GM12873 (cell line): ENCODE results near the gene SIPA1L2.

Experiments used
- TF ChIP-seq, protein P1 (sequence below): IDR thresholded peaks from 2 replicates; pipeline ENCODE4 v1.5.1; 2012; ENCODE audit warnings: low read depth, mild to moderate bottlenecking, moderate library complexity, low read length, control low read depth; ENCODE audit not compliant: insufficient read depth; ENCODE audit errors: missing control alignments

SIPA1L2 gene

DNA sequence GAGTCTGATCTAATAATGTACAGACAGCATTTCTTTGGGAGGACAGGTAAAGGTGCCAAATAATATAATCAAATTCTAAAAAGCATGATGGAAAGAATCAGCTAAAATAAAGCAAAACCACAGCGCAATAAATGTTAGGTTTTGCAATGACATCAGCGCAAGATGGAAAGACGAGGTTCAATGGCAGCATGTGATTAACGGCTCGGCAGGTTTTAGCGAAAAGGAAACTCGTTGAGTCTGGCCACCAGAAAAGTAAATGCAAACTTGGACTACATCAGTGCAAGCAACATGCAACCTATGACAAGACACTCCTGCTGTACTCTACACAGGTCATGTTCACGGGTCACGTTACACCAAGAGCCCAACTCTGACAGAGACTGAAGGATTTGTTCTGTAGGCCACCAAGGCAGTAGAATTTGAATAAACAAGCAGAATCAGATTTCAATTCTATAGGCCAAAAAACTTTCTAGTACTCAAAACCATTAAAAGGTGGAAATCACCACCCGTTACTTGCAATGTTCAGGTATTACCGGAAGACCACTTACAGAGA is 4.5 kb downstream of the SIPA1L2 start:
- TF ChIP-seq, protein P1, sequence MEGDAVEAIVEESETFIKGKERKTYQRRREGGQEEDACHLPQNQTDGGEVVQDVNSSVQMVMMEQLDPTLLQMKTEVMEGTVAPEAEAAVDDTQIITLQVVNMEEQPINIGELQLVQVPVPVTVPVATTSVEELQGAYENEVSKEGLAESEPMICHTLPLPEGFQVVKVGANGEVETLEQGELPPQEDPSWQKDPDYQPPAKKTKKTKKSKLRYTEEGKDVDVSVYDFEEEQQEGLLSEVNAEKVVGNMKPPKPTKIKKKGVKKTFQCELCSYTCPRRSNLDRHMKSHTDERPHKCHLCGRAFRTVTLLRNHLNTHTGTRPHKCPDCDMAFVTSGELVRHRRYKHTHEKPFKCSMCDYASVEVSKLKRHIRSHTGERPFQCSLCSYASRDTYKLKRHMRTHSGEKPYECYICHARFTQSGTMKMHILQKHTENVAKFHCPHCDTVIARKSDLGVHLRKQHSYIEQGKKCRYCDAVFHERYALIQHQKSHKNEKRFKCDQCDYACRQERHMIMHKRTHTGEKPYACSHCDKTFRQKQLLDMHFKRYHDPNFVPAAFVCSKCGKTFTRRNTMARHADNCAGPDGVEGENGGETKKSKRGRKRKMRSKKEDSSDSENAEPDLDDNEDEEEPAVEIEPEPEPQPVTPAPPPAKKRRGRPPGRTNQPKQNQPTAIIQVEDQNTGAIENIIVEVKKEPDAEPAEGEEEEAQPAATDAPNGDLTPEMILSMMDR = no peak

DNA sequence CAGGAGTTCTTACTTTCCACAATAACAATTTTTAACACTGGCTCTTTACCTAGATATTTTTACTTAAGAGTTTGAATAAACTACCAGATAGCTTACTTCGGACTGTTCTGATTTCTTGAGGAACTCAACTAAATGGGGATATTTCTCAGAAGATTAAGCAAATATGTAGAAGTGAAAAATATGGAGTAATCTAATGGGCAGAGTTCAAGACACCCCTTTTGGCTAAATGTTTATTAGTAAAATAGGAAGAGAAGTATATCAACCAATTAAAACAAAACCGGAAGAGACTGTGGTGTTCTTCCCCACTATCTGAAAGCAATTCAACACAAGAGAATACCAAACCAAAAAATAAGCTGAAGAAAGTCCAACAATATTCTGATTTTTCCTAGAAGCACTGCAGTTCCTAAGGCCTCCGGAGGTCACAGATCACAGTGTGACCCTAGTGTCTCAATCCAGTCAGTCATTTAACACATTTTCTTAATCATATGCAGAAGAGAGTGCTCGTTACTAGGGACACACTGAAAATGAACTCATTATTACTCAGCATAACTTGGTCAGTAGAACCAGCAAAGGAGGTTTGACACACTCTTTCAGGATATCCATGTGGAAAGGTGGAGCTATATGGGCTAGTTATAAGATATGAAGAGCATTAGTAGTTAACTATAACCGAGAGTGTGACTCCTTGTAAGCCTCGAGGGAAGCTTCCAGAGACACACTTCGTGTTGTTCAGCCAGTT is 5.2 kb downstream of the SIPA1L2 start:
- TF ChIP-seq, protein P1 = no peak

DNA sequence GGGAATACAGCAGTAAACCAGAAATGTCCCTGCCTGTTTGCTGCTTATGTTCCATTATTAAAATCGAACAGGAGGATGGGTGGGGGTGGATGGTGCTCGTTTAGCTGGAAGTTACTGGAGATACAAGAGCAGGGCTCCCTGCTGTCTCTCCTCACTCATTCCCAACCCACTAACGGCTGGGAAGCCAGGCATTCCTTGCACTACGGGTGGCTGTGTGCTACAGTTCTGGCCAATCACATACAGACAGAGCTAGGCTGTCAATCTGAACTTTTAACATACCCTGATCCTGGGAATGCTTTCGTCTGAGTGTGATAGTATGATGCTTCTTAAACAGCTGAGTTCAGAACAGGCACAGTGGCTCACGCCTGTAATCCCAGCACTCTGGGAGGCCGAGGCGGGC is 7.0 kb downstream of the SIPA1L2 start:
- TF ChIP-seq, protein P1 = no peak

DNA sequence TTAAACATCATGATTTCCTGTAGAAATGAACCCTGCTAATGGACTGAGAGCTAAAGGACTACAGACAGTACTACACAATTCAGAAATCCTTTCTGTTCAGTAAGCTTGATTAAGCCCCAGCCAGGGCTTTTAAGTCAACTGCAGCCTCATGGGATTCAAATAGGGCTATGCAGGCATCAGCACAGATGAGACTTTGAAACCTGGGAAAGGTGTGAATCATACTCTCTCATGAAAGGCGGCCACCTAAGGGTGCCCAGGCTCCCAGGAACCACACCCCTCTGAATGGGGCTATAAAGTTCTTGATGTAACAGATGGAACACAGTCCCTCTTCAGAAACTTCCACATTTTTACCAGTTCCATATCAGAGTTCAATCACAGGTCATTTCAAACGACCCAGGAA is 7.6 kb downstream of the SIPA1L2 start:
- TF ChIP-seq, protein P1 = no peak

DNA sequence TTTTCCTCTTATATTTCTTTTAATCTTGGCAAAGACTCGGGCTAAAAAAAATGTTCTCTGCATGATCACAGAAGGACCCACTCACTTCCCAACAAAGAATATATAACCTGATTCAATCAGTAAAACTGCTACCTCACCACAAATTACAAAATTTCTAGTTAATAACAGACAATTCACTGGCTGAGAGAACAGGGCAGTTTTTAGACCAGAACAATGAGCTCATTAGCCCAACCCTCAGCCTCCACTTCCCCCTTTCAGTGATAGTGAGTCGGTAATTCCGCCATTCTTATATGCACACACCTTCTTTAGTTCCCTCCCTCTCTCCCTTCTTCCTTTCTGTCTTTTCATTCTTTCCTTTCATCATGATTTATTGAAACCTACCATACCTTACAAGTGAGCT is 8.9 kb downstream of the SIPA1L2 start:
- TF ChIP-seq, protein P1 = no peak

DNA sequence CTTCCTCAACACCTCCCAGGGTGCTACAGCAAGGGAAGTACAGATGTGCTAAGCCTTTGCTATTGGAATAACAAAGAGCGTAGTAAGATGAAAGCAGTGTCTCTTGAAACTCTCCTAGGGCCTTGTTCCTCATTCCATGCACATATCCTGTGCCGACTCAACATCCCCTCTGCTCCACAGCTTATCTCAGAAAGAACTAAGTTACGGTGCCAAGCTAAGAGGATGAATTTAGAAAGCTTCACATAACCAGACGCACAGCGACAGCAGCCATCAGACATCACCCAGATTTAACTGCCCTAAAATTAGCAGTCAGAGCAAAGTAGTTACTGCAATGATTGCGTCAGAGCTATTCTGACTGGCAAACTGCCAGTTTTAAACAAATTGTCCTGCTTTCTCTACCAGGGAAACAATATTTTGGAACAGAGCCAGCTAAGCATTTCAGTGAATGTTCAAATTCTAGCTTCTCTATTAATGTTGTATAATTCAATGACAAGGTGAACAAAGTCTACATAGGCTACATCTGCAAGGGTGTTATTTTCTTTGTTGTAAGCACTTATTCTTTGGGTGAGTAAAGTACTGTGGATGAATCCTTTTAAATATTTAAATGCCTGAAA is 9.5 kb downstream of the SIPA1L2 start:
- TF ChIP-seq, protein P1 = no peak

DNA sequence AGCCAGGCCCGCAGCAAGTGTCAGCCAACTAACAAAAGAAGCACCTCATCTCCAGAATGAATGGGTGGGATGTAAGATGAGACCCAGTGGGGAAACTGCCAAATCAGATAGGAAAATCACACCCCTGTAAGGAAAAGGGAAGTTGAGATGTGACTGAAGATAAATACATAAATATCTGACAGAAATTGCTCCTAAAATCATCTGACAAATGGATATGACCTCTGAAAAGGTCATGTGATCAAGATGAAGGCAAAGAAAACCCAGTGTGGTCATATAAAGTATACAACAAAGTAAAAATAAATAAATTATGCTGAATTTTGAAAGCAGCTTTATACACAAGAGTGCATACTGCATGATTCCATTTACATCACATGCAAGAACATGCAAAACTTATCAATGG is 12.7 kb downstream of the SIPA1L2 start:
- TF ChIP-seq, protein P1 = no peak
